Tibial nerve (tissue), 4 donors: ENCODE data around the gene CRB1. TPM values are rescaled to one million over a fixed set of nuclear protein-coding genes. Genes with fewer than 3 reads are reported as not detected.

ENCODE experiments used
- DNase-seq, 2 donors: peaks; one replicate each; pipeline ENCODE4 v3.0.0-alpha.2; 2019; ENCODE audit warnings: low spot score in 2 of 2
- H3K27ac ChIP-seq, 4 donors: fragments of 200-600 bp; sonication (generic) in 3 of 4; one replicate each; pipeline ENCODE4 v1.5.1; 2017 to 2019; ENCODE audit warnings: mild to moderate bottlenecking in 1 of 4
- H3K27me3 ChIP-seq, 2 donors: fragments of 200-600 bp; sonication (generic) in 1 of 2; one replicate each; pipeline versions ENCODE4 v1.5.1 to v1.6.0; 2017 to 2019
- H3K36me3 ChIP-seq, 3 donors: fragments of 200-600 bp; sonication (generic); one replicate each; pipeline ENCODE4 v1.5.1; 2018 to 2019
- H3K4me1 ChIP-seq, 4 donors: fragments of 200-600 bp; sonication (generic) in 3 of 4; one replicate each; pipeline ENCODE4 v1.5.1; 2017 to 2019
- H3K4me3 ChIP-seq, 4 donors: fragments of 200-600 bp; sonication (generic) in 3 of 4; one replicate each; pipeline ENCODE4 v1.5.1; 2017 to 2019; ENCODE audit warnings: mild to moderate bottlenecking in 1 of 4, moderate library complexity in 1 of 4
- H3K9me3 ChIP-seq, 4 donors: fragments of 200-600 bp; sonication (generic) in 3 of 4; one replicate each; pipeline ENCODE4 v1.5.1; 2017 to 2019
- CTCF ChIP-seq, 5 experiments: fragments of 200-600 bp in 3 of 5; fragments of 450-650 bp in 2 of 5; sonication (generic) in 3 of 5; IDR thresholded peaks; one replicate each; pipeline ENCODE4 v1.5.1; 2016 to 2019; ENCODE audit warnings: antibody characterized with exemption in 5 of 5, mild to moderate bottlenecking in 3 of 5, moderate library complexity in 2 of 5
- EP300 ChIP-seq, 2 donors: sonication (generic); formaldehyde crosslinking; IDR thresholded peaks; one replicate each; pipeline ENCODE4 v1.6.1; 2017; ENCODE audit warnings: antibody characterized with exemption in 2 of 2, mild to moderate bottlenecking in 1 of 2
- POLR2A ChIP-seq, 2 donors: fragments of 450-650 bp; IDR thresholded peaks; one replicate each; pipeline ENCODE4 v1.6.1; 2017; ENCODE audit warnings: antibody characterized with exemption in 2 of 2, mild to moderate bottlenecking in 2 of 2, moderate library complexity in 2 of 2
- WGBS, 2 donors: methylation state at CpG; one replicate each; pipeline ENCODE4 v1.1.5; 2018; 5-methylcytosine and 5-hydroxymethylcytosine counted together
- total RNA-seq, 4 donors: library from RNA; depleted of rRNA; stranded (reverse); fragments of >200 nt; gene quantifications; one replicate each; pipeline ENCODE4 v1.1.0, GENCODE V29; 2016

The CRB1 gene
- total RNA-seq, 4 donors from 2014 or later: 0.60 to 4.0 (median 1.7) TPM

DNA sequence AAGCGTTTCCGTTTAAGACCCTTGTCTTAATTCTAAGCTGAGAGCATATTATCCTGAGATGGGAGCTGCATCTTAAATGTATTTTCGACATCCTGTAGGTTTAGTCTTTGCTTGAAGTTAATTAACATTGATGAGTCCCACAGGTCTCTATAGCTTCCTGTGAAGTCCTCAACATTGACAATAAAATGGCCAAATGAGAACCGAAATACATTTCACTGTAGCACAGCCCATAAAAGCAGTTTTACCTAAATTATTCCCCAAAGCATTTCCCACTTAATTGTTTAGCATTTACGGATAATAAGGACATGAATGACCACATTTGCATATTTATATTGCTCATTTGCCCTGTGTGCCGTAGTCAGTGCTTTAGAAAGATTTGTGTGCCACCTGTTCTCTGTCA, 116.4 kb downstream of the CRB1 start:
- no peaks in the 10 kb centered on the region for H3K4me1 ChIP-seq
- H3K36me3 ChIP-seq: no peaks in the 10 kb centered on the region
- H3K27ac ChIP-seq: no peak overlapping the region
- DNase-seq: no peak
- no peaks in the 10 kb centered on the region for H3K9me3 ChIP-seq
- TF ChIP-seq CTCF (IDR thresholded peaks at IDR 0.05) (no peak), EP300 (IDR thresholded peaks at IDR 0.05) (no peak), POLR2A (IDR thresholded peaks at IDR 0.05) (no peak)
- no peak overlapping the region for H3K4me3 ChIP-seq
- no peaks in the 10 kb centered on the region for H3K27me3 ChIP-seq
- 59 to 62% methylated on average over 6 of the region's 6 CpGs for WGBS, 2 donors

- Histone ChIP-seq H3K36me3 (no peaks in the 10 kb centered on the region), H3K9me3 (no peaks in the 10 kb centered on the region), H3K4me1 (no peaks in the 10 kb centered on the region), H3K4me3 (no peak overlapping the region), H3K27ac (no peak overlapping the region), H3K27me3 (no peaks in the 10 kb centered on the region)
- TF ChIP-seq POLR2A (IDR thresholded peaks at IDR 0.05) (no peak), EP300 (IDR thresholded peaks at IDR 0.05) (no peak), CTCF (IDR thresholded peaks at IDR 0.05) (no peak)
- WGBS, 2 donors: 98 to 100% methylated on average over 1 of the region's 1 CpG
- DNase-seq: no peak
Measured at GRCh38 chr1:197388801-197389200, 120.7 kb downstream of the CRB1 start.

DNA sequence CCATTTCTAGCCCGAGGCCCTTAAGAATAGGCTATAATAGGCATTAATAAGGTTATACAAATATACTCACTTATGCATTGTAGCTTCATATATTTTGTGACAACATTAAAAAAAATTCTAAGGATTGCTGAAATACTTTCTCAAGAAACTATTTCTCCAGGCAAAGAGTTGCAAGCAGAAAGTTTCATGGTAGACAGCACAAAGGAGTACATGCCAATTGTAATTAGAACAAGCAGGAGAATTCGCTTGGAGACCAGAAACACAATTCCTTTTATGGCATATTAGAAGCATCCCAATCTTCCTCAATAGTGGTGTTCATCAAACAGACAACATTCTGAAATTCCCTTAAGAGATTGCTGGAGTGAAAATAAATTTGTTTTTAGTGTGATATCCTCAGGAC, 122.8 kb downstream of the CRB1 start:
- no peak overlapping the region for H3K27ac ChIP-seq
- DNase-seq: no peak
- no peaks in the 10 kb centered on the region for H3K9me3 ChIP-seq
- no peak overlapping the region for H3K4me3 ChIP-seq
- TF ChIP-seq POLR2A (IDR thresholded peaks at IDR 0.05) (no peak), CTCF (IDR thresholded peaks at IDR 0.05) (no peak), EP300 (IDR thresholded peaks at IDR 0.05) (no peak)
- no peaks in the 10 kb centered on the region for H3K27me3 ChIP-seq
- H3K36me3 ChIP-seq: no peaks in the 10 kb centered on the region
- 32 to 70% methylated on average over 2 of the region's 2 CpGs for WGBS, 2 donors
- H3K4me1 ChIP-seq: no peaks in the 10 kb centered on the region

DNA sequence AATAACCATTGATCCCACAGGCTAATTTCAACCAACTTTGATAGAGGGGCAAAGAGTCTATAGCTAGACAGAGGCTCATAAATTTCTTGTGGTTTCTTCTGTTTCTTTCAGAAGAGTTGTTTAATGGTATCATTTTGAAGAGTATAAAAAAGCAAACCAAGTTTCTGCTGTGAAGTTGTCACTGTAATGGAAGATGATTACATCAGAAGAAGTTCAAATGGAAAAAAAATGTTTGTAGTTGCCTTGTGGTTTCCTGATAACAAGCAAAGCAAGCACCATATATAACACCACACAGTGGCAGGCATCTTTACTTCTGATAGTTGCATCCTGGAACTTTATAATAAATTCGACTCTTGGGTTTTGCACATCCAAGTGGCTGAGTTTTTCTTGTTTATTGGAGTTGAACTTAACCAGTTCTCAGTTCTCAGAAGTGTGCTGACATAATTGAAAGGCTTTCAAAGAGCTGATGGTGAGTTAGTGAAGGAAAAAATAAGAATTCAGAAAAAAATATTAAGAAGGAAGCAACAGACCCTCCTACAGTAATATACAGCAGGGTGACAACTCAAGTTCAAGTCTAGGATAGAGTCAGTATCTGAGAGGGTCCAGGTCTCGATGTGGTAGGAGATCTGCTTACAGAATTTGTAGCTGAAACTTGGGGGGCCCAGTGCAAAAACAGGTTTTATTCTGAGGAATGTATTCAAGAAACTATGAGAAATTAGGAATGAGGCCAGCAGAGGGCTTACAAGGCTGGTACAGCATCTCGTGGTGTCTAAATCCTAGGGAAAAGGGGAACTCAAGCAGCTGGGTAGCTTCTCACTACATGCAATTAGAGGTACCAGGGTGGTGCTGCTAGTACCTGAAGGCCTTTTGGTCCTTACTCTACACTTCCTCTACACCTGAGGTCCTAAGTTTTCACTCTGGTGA, 123.5 kb downstream of the CRB1 start:
- H3K4me3 ChIP-seq: no peak overlapping the region
- H3K4me1 ChIP-seq: no peaks in the 10 kb centered on the region
- 70 to 71% methylated on average over 3 of the region's 3 CpGs for WGBS, 2 donors
- no peak overlapping the region for H3K27ac ChIP-seq
- no peak for TF ChIP-seq EP300 (IDR thresholded peaks at IDR 0.05)
- TF ChIP-seq CTCF (IDR thresholded peaks at IDR 0.05): no peak
- TF ChIP-seq POLR2A (IDR thresholded peaks at IDR 0.05): no peak
- no peaks in the 10 kb centered on the region for H3K9me3 ChIP-seq
- H3K36me3 ChIP-seq: no peaks in the 10 kb centered on the region
- no peak for DNase-seq
- no peaks in the 10 kb centered on the region for H3K27me3 ChIP-seq

- 67 to 76% methylated on average over 1 of the region's 1 CpG for WGBS, 2 donors
- H3K4me1 ChIP-seq: no peaks in the 10 kb centered on the region
- H3K9me3 ChIP-seq: no peaks in the 10 kb centered on the region
- H3K27ac ChIP-seq: no peak overlapping the region
- no peaks in the 10 kb centered on the region for H3K27me3 ChIP-seq
- H3K36me3 ChIP-seq: no peaks in the 10 kb centered on the region
- TF ChIP-seq CTCF (IDR thresholded peaks at IDR 0.05) (no peak), EP300 (IDR thresholded peaks at IDR 0.05) (no peak), POLR2A (IDR thresholded peaks at IDR 0.05) (no peak)
- no peak overlapping the region for H3K4me3 ChIP-seq
- DNase-seq: no peak
Measured at GRCh38 chr1:197392541-197392940, 124.5 kb downstream of the CRB1 start.
